Mucosa of rectum (tissue), 2 donors: Measurements from ENCODE around the gene TGFBR3.

Experiments used
- H3K27ac ChIP-seq, 2 donors: one replicate each; pipeline ENCODE4 v1.7.0; 2013; ENCODE audit warnings: inconsistent platforms in 2 of 2, low read depth in 2 of 2, low read length in 2 of 2
- H3K27me3 ChIP-seq, 2 donors: one replicate each; pipeline ENCODE4 v1.7.0; 2013; ENCODE audit warnings: low read length in 2 of 2; ENCODE audit not compliant: control insufficient read depth in 2 of 2, insufficient read depth in 2 of 2
- H3K36me3 ChIP-seq, 2 donors: one replicate each; pipeline ENCODE4 v1.7.0; 2013; ENCODE audit warnings: low read length in 2 of 2; ENCODE audit not compliant: control insufficient read depth in 2 of 2, insufficient read depth in 2 of 2
- H3K4me1 ChIP-seq, 2 donors: one replicate each; pipeline ENCODE4 v1.7.0; 2013; ENCODE audit warnings: low read length in 2 of 2, mild to moderate bottlenecking in 1 of 2; ENCODE audit not compliant: control insufficient read depth in 2 of 2, insufficient read depth in 2 of 2
- H3K4me3 ChIP-seq, 2 donors: one replicate each; pipeline ENCODE4 v1.7.0; 2013; ENCODE audit warnings: low read length in 2 of 2
- H3K9ac ChIP-seq, 2 donors: one replicate each; pipeline ENCODE4 v1.7.0; 2013; ENCODE audit warnings: low read length in 2 of 2, low read depth in 1 of 2, mild to moderate bottlenecking in 1 of 2
- H3K9me3 ChIP-seq, 2 donors: one replicate each; pipeline ENCODE4 v1.7.0; 2013; ENCODE audit warnings: low read length in 2 of 2; ENCODE audit not compliant: control insufficient read depth in 2 of 2
- donor health status: healthy.
- donor health status: Normal muscosa, but diverticular disease.

The TGFBR3 gene

DNA sequence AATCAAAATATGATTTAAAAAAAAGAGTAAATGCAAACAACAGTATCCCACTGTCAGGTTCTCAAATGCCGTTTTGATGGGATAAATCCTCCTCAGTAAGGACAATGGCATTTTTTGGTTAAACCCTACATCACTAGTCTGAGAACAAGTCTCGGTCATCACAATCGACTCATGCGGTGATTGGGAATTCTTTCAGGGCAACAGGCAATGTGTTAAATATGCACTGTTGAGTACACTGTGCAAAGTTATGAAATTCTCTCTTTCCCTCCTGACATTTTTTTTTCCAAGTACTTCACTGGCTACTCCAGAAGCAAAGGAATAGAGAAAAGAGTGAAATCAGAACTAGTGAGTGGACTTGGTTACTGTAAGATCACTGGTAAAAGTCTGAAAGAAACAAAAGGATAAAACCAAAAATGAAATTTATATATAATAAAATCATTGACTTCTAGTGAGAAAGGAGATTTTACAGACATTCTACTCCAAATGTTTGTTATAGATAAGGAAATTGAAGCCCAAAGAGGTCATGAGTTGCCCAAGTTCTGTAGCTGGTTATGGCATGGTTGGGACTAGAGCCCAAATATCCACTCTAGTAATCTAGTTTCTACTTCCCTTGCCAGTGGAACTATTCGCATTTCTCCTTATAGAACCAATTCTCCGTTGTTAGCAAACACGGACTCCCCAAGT lies 111.3 kb downstream of the TGFBR3 start:
- Histone ChIP-seq H3K9ac (no peak overlapping the region), H3K27me3 (no peaks in the 10 kb centered on the region), H3K4me3 (no peak overlapping the region), H3K36me3 (no peaks in the 10 kb centered on the region), H3K27ac (no peak overlapping the region), H3K4me1 (no peaks in the 10 kb centered on the region), H3K9me3 (no peaks in the 10 kb centered on the region)

DNA sequence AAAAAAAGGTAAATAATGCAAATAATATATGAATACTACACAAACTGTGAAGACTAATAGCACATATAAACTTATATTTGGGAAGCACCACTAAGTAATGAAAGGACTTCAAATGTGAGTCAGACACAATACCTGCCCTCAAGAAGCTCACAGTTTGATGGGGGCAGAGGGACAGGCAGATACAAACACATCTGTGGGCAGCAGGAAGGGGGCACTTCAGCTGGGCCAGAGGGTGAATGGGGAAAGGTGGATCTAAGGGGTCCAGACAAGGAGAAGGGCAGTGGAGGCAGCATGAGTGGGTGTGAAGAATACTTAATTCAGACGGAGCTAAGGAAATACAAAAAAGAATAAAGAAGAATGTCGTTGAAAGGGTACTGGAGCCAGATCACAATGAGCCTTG lies 114.2 kb downstream of the TGFBR3 start:
- H3K27ac ChIP-seq: no peak overlapping the region
- no peak overlapping the region for H3K4me3 ChIP-seq
- no peaks in the 10 kb centered on the region for H3K27me3 ChIP-seq
- no peaks in the 10 kb centered on the region for H3K36me3 ChIP-seq
- no peaks in the 10 kb centered on the region for H3K4me1 ChIP-seq
- H3K9me3 ChIP-seq: no peaks in the 10 kb centered on the region
- no peak overlapping the region for H3K9ac ChIP-seq

DNA sequence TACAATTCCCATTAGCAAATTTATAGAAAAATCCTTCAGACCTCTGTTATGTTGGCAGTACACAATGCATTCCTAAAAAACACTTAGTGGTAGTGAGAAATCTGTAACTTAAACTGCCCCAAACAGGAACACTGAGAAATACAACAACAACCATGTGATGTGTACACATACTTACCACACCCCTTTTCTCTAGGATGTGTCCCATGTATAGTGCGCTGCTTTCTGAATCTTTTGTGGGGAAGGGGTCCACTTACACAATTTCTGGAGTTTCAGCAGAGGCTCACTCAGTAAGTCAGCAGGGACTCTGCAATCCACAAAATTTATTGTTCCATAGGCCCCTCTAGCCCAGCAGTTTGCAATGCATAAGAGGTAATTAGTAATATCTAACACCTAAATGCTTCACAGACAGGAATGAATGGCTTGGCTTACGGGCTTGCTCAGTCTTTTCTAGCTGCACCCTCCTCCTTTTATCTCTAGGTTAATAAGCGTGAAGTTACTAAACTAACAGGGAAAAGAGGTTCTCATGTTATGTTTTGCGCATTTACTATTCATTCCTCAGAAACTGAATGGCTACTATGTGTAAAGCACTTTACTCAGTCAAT lies 115.2 kb downstream of the TGFBR3 start:
- no peaks in the 10 kb centered on the region for H3K9me3 ChIP-seq
- H3K27ac ChIP-seq: no peak overlapping the region
- no peak overlapping the region for H3K9ac ChIP-seq
- H3K36me3 ChIP-seq: no peaks in the 10 kb centered on the region
- no peaks in the 10 kb centered on the region for H3K27me3 ChIP-seq
- H3K4me3 ChIP-seq: no peak overlapping the region
- H3K4me1 ChIP-seq: no peaks in the 10 kb centered on the region

DNA sequence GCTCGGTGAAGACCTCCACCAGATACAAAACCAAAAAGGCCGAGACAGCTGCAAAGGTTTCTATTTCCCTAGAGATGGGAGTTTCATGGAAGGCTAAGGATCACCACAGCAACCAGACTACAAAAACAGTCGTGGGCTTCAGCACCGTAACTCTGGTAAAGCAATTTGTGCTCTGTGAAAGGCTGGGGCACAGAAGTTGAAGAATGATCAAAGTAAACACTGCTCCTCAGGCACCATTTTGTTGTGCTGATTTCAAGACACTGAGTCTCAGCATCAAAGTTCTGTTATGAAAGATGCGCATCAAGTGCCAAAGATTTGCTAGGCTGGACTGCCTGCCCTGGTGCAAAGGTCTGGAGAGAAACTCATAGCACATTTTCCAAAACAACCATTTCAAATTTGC lies 116.2 kb downstream of the TGFBR3 start:
- Histone ChIP-seq H3K4me1 (no peaks in the 10 kb centered on the region), H3K27ac (no peak overlapping the region), H3K9me3 (no peaks in the 10 kb centered on the region), H3K9ac (no peak overlapping the region), H3K27me3 (no peaks in the 10 kb centered on the region), H3K4me3 (no peak overlapping the region), H3K36me3 (no peaks in the 10 kb centered on the region)

DNA sequence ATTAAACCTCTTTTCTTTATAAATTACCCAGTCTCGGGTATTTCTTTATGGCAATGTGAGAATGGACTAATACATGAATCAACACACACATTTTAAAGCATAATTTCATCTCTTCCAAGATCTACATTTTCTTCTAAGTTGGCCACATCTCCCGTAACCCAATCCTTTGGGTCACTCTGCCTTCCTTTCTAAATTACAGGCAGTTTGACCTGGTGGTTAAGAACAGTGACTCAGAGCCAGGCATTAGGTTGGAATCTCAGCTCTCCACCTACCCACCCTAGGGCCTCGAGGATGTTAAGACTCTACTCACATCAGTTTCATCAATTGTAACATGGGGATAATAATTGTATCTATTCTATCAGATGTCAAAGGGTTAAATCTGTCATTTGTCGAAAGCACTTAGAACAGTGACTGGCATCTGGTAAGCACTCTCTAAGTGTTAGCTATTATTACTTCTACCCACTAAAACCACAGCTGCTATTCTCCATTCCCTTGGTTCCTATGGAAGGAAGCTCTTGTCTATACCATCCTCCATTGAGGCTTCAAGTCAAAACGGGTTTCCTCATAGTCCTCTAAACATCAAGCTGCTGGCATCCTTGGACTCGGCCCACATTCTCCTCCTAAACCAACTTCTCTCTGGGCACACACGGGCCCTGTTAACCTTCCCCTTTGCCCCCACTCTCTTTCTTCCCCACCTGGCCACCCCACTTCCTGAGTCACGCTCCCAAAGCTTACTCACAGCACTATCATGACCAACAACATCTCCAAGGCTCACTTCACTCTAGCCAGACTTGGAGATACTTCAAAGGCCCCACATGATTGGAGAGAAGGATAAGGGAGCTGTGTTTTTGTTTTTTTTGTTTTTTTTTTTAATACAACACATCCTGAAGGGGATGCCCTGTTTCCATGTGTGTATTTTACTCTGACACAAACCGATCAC lies 116.9 kb downstream of the TGFBR3 start:
- Histone ChIP-seq H3K9ac (no peak overlapping the region), H3K9me3 (no peaks in the 10 kb centered on the region), H3K4me1 (no peaks in the 10 kb centered on the region), H3K27ac (no peak overlapping the region), H3K36me3 (no peaks in the 10 kb centered on the region), H3K4me3 (no peak overlapping the region), H3K27me3 (no peaks in the 10 kb centered on the region)

DNA sequence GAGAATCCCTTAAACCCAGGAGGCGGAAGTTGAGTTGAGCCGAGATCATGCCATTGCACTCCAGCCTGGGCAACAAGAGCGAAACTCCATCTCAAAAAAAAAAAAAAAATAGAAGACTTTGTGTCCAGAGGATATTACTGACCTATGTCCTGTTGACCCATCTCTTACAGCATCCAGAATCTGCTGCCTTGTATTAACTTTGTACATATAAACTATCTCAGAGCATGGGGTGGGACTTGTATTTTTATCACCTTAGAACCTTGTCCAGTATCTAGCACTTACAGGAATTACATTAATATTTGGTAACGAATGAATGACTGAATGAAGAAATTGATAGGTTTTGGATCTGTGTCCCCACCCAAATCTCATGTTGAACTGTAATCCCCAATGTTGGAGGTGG lies 117.8 kb downstream of the TGFBR3 start:
- Histone ChIP-seq H3K27ac (no peak overlapping the region), H3K27me3 (no peaks in the 10 kb centered on the region), H3K36me3 (no peaks in the 10 kb centered on the region), H3K9me3 (no peaks in the 10 kb centered on the region), H3K4me3 (no peak overlapping the region), H3K4me1 (no peaks in the 10 kb centered on the region), H3K9ac (no peak overlapping the region)

DNA sequence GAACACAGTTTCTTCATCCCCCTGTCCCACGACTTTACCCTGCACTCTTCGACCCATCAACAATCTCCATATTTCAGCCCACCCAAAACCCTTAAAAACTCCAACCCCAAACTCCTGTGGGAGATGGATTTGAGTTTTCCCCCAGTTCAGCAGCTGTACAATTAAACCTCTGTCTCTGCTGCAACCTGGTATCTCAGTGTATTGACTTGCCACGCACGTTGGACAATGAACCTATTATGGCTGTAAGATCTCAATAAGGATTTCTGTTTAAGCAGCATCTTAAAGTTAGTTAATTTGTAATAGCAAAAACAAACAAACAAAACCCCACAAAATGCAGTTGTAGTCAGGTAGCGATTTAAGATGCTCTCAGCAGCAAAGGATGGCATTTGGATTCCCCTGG lies 119.1 kb downstream of the TGFBR3 start:
- Histone ChIP-seq H3K4me3 (no peak overlapping the region), H3K27ac (no peak overlapping the region), H3K36me3 (no peaks in the 10 kb centered on the region), H3K27me3 (no peaks in the 10 kb centered on the region), H3K4me1 (no peaks in the 10 kb centered on the region), H3K9ac (no peak overlapping the region), H3K9me3 (no peaks in the 10 kb centered on the region)

DNA sequence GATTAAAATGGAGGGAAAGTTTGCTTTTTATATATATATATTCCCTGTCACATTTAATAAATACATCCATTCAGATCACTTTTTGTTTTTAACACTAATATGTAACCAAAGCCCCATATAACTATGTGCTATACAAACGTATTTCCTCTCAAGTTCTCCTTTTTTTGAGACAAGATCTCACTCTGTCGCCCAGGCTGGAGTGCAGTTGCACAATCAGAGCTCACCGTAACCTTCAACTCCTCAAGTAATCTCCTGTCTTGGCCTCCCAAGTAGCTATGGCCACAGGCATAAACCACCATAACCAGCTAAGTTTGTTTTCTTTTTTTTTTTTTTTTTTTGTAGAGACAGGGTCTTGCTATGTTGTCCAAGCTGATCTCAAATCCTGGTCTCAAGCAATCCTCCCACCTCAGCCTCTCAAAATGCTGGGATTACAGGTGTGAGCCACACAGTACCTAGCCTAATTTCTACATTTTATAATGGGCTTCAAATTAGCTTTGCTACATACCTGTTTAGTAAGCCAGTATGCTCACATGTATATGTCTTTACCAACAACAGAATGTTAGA lies 120.0 kb downstream of the TGFBR3 start:
- H3K9ac ChIP-seq: no peak overlapping the region
- no peak overlapping the region for H3K4me3 ChIP-seq
- H3K27me3 ChIP-seq: no peaks in the 10 kb centered on the region
- no peak overlapping the region for H3K27ac ChIP-seq
- H3K36me3 ChIP-seq: no peaks in the 10 kb centered on the region
- H3K9me3 ChIP-seq: no peaks in the 10 kb centered on the region
- H3K4me1 ChIP-seq: no peaks in the 10 kb centered on the region

DNA sequence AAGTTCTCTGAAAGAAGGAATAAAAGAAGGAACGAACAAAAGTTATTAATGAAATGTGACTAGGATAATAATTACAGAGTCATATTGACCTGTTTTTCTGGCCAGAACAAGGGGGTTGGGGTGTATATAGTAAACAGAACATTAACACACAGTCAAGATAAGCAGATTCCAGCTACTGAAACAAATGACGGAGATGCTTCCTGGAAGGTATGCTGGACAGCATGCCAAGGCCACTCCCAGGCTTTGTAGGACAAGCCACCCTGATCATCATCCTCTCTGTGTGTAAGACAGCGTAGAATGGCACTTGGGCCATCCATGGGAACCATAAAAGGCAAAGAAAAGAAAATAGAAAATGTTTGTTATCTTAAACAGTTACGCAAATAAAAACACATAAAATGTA lies 120.7 kb downstream of the TGFBR3 start:
- Histone ChIP-seq H3K4me1 (no peaks in the 10 kb centered on the region), H3K27ac (no peak overlapping the region), H3K9me3 (no peaks in the 10 kb centered on the region), H3K27me3 (no peaks in the 10 kb centered on the region), H3K36me3 (no peaks in the 10 kb centered on the region), H3K9ac (no peak overlapping the region), H3K4me3 (no peak overlapping the region)
